ENCODE results near the gene EVC2. TPM values are rescaled to one million over a fixed set of nuclear protein-coding genes. Genes with fewer than 3 reads are reported as not detected.

The EVC2 gene
- total and polyA plus RNA-seq, 9 of the 15 experiments (the other 6 are each of a cell fraction or from before 2014, with no cell fraction given): 0.03 to 0.55 (median 0.38) TPM; not detected in 1

DNA sequence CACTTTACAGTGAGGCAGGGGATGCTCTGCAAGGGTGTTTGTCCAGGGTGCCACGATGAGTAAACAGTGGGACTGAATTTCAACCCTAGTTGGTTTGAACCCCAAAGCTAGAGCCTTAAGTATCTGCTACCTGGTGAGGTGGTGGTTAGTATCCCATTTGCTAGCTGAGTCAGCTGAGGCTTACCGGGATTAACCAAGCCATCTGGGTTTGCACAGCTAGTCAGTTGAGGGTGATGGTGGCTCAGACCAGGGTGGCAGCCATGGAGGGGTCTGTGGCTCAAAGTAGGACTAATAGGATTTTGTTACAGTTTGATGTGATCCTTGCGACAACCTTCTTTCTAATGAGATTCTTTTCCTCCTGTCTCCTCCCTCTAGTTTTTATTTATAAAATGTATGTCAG lies 4.6 kb upstream of the EVC2 start:
- Histone ChIP-seq H3K4me3 (no peak overlapping the region), H2AFZ (ENCODE audit: low read depth, low read length) (no peak overlapping the region), H4K20me1 (replicated peaks; ENCODE audit: control insufficient read depth, insufficient read depth, low read length) (no peaks in the 10 kb centered on the region), H3K9ac (ENCODE audit: insufficient read depth in 1 of 2, low read depth in 2 of 2, low read length in 2 of 2) (no peak overlapping the region), H3K4me2 (ENCODE audit: insufficient read depth, low read length) (no peak overlapping the region), H3K4me1 (replicated peaks in 1 of 2; ENCODE audit: control insufficient read depth in 2 of 2, insufficient read depth in 2 of 2, low read length in 2 of 2) (peaks cover 0 to 19% of the 10 kb centered on the region in 2 experiments; a peak in 4 of 5 replicates), H3K79me2 (ENCODE audit: control insufficient read depth, insufficient read depth, low read length) (no peaks in the 10 kb centered on the region), H3K9me1 (ENCODE audit: control insufficient read depth, insufficient read depth, low read length) (no peaks in the 10 kb centered on the region), H3K27ac (ENCODE audit: extremely low read depth, low read depth, low read length) (no peak overlapping the region), H3K36me3 (ENCODE audit: control insufficient read depth, insufficient read depth, low read length) (no peaks in the 10 kb centered on the region), H3K27me3 (ENCODE audit: control insufficient read depth in 2 of 2, insufficient read depth in 2 of 2, low read length in 2 of 2) (peaks cover 2 to 18% of the 10 kb centered on the region in 2 experiments; a peak in 3 of 5 replicates), H3K9me3 (replicated peaks; ENCODE audit: control insufficient read depth, insufficient read depth, low read depth, low read length) (no peaks in the 10 kb centered on the region)
- CTCF ChIA-PET (ENCODE audit: low intra/inter-chr PET ratio): no interaction called here
- in situ Hi-C loops (cut with MboI): no loop called here
- no TSS peak for BruUV-seq (replicated peaks)
- 4% methylated on average over 3 of the region's 3 CpGs for WGBS (ENCODE audit: insufficient coverage, low coverage, missing lambda C conversion rate)
- DNase-seq (ENCODE audit: extremely low read depth in 1 of 4, low spot score in 3 of 4): no peak
- TF ChIP-seq TCF7 (IDR thresholded peaks at IDR 0.05; ENCODE audit: borderline replicate concordance) (no peak), NFIX (CRISPR knock-in tag; IDR thresholded peaks at IDR 0.05; ENCODE audit: low read depth) (no peak), CBX2 (IDR thresholded peaks at IDR 0.05; ENCODE audit: insufficient read depth, low read length, poor library complexity, severe bottlenecking) (no peak), RUNX1 (IDR thresholded peaks at IDR 0.05; ENCODE audit: low read depth) (no peak), KLF6 (CRISPR knock-in tag; IDR thresholded peaks at IDR 0.05; ENCODE audit: borderline replicate concordance) (no peak), ZNF23 (CRISPR knock-in tag; IDR thresholded peaks at IDR 0.05) (no peak), ETV6 (IDR thresholded peaks at IDR 0.05; ENCODE audit: borderline replicate concordance in 1 of 2, low read depth in 2 of 2, low read length in 1 of 2) (no peak), ETV6 (CRISPR knock-in tag; IDR thresholded peaks at IDR 0.05; ENCODE audit: borderline replicate concordance) (no peak), ZC3H11A (IDR thresholded peaks at IDR 0.05; ENCODE audit: low read depth, low read length) (no peak), LARP7 (IDR thresholded peaks at IDR 0.05) (no peak), IRF2 (CRISPR knock-in tag; IDR thresholded peaks at IDR 0.05) (no peak)
- TF ChIP-seq, protein P1, sequence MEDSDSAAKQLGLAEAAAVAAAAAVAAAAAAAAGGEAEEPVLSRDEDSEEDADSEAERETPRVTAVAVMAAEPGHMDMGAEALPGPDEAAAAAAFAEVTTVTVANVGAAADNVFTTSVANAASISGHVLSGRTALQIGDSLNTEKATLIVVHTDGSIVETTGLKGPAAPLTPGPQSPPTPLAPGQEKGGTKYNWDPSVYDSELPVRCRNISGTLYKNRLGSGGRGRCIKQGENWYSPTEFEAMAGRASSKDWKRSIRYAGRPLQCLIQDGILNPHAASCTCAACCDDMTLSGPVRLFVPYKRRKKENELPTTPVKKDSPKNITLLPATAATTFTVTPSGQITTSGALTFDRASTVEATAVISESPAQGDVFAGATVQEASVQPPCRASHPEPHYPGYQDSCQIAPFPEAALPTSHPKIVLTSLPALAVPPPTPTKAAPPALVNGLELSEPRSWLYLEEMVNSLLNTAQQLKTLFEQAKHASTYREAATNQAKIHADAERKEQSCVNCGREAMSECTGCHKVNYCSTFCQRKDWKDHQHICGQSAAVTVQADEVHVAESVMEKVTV (CRISPR knock-in tag; IDR thresholded peaks at IDR 0.05): no peak
- FAIRE-seq: no peak
- intact Hi-C loops (cut with micrococcal nuclease): no loop called here
- ATAC-seq: no peak
- POLR2A ChIA-PET: no interaction called here
